Cardiac fibroblast (primary cell): ENCODE measurements around the gene TMOD4.
A peak's percentile ranks its signal among the peaks of the same experiment; 100 is the strongest.

ENCODE experiments used
- DNase-seq, 2 donors: peaks; one replicate each; pipeline versions ENCODE4 v3.0.0 to v3.0.0-alpha.2; 2010; ENCODE audit warnings: low read depth in 2 of 2
- H3K4me3 ChIP-seq, 2 donors: replicated peaks in 1 of 2; 1 replicate in 1 of 2; 2 replicates in 1 of 2; pipeline ENCODE4 v1.5.1; 2011; ENCODE audit warnings: low read depth in 2 of 2, low read length in 2 of 2, mild to moderate bottlenecking in 2 of 2, moderate library complexity in 1 of 2
- TF ChIP-seq, protein P1 (sequence below): IDR thresholded peaks from one replicate; pipeline ENCODE4 v1.5.1; 2011; ENCODE audit warnings: low read depth, mild to moderate bottlenecking, low read length, inconsistent platforms

TMOD4 gene

DNA sequence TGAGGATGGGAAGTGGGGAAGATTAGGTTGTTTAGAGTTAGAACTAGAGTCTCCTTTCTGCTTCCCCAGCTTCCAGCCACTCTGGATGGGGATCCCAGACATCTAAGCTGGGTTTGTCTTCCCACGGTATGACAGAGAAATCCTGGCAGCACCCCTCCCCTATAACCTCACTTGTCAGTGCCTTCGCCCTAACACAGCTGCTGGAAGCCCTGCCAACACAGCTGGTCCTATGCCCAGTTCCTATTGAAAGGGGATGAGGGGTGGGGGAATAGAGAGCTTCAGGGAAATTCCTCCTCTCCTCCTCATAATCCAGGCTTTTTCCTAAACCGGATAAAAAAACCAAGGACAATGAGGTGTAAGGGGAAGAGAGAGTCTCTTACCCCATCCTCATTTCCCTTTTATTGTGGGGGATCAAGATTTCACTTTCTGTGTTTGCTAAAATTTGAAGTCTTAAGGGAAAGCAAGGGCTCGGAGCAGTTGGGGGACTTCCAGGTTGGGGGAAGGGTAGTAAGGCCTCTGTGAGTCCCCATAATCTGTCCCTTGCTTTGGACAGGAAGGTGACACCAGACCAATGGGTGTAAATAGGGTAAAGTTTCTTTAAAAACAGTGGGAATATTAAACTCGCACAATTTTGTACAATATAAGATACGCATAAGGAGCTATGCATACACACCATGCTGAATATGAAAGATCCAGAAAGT lies 590 bp downstream of the TMOD4 start:
- no peak overlapping the region for H3K4me3 ChIP-seq
- TF ChIP-seq, protein P1, sequence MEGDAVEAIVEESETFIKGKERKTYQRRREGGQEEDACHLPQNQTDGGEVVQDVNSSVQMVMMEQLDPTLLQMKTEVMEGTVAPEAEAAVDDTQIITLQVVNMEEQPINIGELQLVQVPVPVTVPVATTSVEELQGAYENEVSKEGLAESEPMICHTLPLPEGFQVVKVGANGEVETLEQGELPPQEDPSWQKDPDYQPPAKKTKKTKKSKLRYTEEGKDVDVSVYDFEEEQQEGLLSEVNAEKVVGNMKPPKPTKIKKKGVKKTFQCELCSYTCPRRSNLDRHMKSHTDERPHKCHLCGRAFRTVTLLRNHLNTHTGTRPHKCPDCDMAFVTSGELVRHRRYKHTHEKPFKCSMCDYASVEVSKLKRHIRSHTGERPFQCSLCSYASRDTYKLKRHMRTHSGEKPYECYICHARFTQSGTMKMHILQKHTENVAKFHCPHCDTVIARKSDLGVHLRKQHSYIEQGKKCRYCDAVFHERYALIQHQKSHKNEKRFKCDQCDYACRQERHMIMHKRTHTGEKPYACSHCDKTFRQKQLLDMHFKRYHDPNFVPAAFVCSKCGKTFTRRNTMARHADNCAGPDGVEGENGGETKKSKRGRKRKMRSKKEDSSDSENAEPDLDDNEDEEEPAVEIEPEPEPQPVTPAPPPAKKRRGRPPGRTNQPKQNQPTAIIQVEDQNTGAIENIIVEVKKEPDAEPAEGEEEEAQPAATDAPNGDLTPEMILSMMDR, result no peak
- peak in 1 of 2 donors; percentile 63 for DNase-seq

DNA sequence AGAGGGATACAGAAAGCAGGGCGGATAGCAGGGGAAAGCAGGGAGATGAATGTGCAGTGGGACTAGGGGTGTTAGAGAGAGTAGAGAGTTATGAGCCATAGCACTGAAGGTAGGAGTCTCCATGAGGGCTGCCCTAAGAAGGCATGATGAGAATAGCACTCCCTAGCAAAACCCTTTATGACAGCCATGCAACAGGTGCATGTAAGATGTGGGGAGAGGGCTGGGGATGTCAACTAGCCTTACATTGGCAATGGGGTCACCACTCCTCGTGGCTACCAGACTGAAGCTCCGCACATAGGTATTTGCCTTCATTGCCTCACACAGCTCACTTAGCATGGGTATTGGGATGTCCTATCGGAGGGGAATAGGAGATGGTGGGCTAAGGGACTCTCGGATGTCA lies 4.6 kb downstream of the TMOD4 start:
- no peak for DNase-seq
- TF ChIP-seq, protein P1, result no peak
- H3K4me3 ChIP-seq, result no peak overlapping the region

DNA sequence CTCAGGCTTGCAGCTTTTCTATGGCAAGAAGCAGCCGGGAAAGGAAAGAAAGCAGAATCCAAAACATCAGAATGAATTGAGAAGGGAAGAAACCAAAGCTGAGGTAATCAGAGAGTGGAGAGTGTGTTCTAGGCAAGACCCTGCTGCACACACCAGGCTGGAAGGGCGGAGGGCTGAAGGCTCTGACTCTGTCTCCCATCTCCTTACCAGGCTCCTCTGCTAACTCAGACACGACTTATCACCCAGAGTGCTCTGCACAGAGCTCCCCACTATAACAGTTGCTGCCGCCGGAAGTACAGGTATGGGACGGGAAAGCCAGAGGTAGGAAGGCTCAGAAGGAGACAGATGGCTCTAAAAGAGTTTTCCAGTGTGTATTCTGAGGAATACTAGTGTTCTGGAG lies 8.7 kb downstream of the TMOD4 start:
- DNase-seq, result no peak
- H3K4me3 ChIP-seq, result peak overlapping the region in 1 of 2 donors; percentile 67
- TF ChIP-seq, protein P1, result no peak

DNA sequence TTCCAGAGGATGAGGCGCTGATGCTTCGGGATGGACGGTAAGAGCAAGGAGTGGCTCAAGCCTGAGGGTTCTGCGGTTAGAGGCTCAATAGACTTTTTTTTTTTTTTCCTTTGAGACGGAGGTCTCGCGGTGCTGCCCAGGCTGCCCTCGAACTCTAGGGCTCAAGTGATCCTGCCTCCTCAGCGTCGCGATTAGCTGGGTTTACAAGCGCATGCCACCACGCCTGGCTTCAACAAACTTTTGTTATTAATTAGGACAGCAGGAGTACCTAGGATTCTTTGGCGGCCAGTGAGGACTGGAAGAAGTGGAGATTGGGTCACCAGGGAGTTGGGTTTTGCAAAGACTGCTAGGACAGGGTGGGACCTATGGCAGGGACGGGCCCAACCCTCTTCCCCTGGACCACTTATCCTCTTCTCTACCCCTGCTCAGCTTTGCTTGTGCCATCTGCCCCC lies 9.2 kb downstream of the TMOD4 start:
- H3K4me3 ChIP-seq, result peak overlapping the region; percentile 67 to 88
- DNase-seq, result peak; percentile 61 to 71
- TF ChIP-seq, protein P1, result no peak

DNA sequence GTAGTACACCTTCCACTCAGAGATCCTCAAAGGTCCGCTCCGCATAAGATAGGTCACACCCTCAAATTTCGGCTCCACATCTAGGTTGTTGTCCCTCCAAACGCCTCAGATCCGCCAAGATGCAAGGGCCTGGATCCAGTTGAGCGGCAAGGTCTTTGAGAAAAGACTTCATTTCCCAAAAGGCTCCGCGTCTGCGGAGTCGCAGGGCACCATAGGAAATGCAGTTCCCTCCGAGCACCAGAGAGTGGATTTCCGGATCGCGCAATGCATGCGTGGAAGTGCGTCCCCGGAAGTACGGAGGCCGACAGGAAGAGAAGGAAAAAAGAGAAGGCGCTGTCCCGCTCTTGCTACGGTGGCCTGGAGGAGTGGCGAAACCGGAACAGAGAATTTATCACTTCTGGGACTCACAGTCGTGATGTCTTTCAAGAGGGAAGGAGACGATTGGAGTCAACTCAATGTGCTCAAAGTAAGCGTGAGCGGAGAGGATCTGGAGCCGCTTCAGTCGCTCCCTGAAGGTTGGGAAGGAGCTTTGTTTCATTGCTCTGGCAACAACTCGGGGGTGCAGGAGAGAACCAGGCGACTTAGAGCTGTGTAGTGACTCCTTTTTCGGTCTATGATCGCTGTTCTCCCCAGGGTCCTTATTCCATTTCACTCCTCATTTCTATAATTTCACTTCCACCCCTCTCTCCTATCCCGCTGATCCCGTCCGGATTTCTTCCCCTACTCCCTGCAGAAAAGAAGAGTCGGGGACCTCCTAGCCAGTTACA lies 9.9 kb downstream of the TMOD4 start, which contains the start of the genes LYSMD1 and SCNM1:
LYSMD1 (minus strand) TSS at position 165 of the 767 bp plus-strand sequence. CDS start 644 bp downstream, outside the sequence.
SCNM1 (plus strand) TSS at position 407 of the 767 bp plus-strand sequence; CDS start at position 416, 9 bp downstream.
- H3K4me3 ChIP-seq, result peak within 1 kb of the TSS; percentile 67 to 88
- DNase-seq, result peak; percentile 99 to 100
- TF ChIP-seq, protein P1, result no peak

DNA sequence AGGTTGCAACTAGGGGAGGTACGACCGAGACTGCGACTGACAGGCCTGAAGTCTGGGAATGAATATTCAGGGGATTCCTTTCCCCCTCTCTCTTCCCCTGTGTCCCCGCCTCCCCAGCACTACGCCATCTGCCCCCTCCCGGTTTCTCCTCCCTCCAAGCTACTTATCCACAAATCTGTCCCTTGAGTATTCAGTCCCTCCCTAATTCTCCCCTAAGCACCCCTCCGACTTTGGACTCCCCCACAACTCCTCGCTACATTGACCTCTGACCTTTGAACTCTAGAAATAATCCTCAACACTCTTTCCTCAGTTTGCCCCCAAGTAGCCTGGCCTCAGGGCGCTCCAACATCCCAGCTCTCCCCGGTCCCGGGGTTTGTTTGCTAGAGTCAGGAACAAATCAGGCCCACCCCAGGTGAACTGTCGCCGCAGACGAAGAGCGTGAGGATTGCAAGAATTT lies 10.5 kb downstream of the TMOD4 start:
- TF ChIP-seq, protein P1, result no peak
- peak overlapping the region; percentile 67 to 88 for H3K4me3 ChIP-seq
- peak; percentile 57 to 75 for DNase-seq
